HL-60/S4 (cell line): Measurements from ENCODE around the gene ADPRS.

Source experiments
- in situ Hi-C: fragments of 300-500 bp; cut with MboI; formaldehyde crosslinking; loops from 2 replicates; pipeline ENCODE4 v1.14.3; 2022; ENCODE audit warnings: low sequenced_read_pairs

Gene ADPRS

GRCh38 chr1:36101546-36101945 lies 12.9 kb downstream of the ADPRS start:
- in situ Hi-C loops: loop anchor here (10.0 kb wide), 1 partner anchor 313 kb away; no protein-coding TSS in a partner anchor

- in situ Hi-C loops: loop anchor here (10.0 kb wide), 1 partner anchor 309 kb away; no protein-coding TSS in a partner anchor
Observed at GRCh38 chr1:36106269-36106668, 17.6 kb downstream of the ADPRS start.

- in situ Hi-C loops: loop anchor here (10.0 kb wide), 1 partner anchor 307 kb away; no protein-coding TSS in a partner anchor
Observed at GRCh38 chr1:36107394-36107793, 18.7 kb downstream of the ADPRS start.

- in situ Hi-C loops: loop anchor here (10.0 kb wide), 1 partner anchor 306 kb away; no protein-coding TSS in a partner anchor
Observed at GRCh38 chr1:36108314-36108713, 19.6 kb downstream of the ADPRS start.

GRCh38 chr1:36109041-36109679 lies 20.5 kb downstream of the ADPRS start:
- in situ Hi-C loops: loop anchor here (10.0 kb wide), 1 partner anchor 306 kb away; no protein-coding TSS in a partner anchor

GRCh38 chr1:36111151-36111550 lies 22.5 kb downstream of the ADPRS start:
- in situ Hi-C loops: no loop called here

- in situ Hi-C loops: no loop called here
Observed at GRCh38 chr1:36112823-36113222, 24.1 kb downstream of the ADPRS start.

GRCh38 chr1:36114371-36114770 lies 25.7 kb downstream of the ADPRS start:
- in situ Hi-C loops: no loop called here

- in situ Hi-C loops: no loop called here
Observed at GRCh38 chr1:36115200-36115669, 26.5 kb downstream of the ADPRS start.

- in situ Hi-C loops: no loop called here
Observed at GRCh38 chr1:36115931-36116330, 27.2 kb downstream of the ADPRS start.

GRCh38 chr1:36116901-36117300 lies 28.2 kb downstream of the ADPRS start:
- in situ Hi-C loops: no loop called here

- in situ Hi-C loops: no loop called here
Observed at GRCh38 chr1:36118447-36119204, 29.9 kb downstream of the ADPRS start.

GRCh38 chr1:36119456-36119855 lies 30.8 kb downstream of the ADPRS start:
- in situ Hi-C loops: no loop called here

GRCh38 chr1:36122062-36123030 lies 33.7 kb downstream of the ADPRS start:
- in situ Hi-C loops: no loop called here

GRCh38 chr1:36123356-36123755 lies 34.7 kb downstream of the ADPRS start:
- in situ Hi-C loops: no loop called here

- in situ Hi-C loops: no loop called here
Observed at GRCh38 chr1:36124404-36125128, 35.9 kb downstream of the ADPRS start.

GRCh38 chr1:36125129-36125991 lies 36.7 kb downstream of the ADPRS start, which contains the start of gene COL8A2:
TSS of gene COL8A2 (minus strand) at chr1:36125222. CDS start at chr1:36100242, 24,980 bp downstream.
- in situ Hi-C loops: no loop called here

- in situ Hi-C loops: no loop called here
Observed at GRCh38 chr1:36126005-36126716, 37.5 kb downstream of the ADPRS start.
